Midbrain (tissue), 1 donor: Measurements from ENCODE around the gene CALML3.

ENCODE experiments used
- DNase-seq: peaks from one replicate; lab custom pipeline; 2025; lab: John Stamatoyannopoulos, UW

CALML3 gene

DNA sequence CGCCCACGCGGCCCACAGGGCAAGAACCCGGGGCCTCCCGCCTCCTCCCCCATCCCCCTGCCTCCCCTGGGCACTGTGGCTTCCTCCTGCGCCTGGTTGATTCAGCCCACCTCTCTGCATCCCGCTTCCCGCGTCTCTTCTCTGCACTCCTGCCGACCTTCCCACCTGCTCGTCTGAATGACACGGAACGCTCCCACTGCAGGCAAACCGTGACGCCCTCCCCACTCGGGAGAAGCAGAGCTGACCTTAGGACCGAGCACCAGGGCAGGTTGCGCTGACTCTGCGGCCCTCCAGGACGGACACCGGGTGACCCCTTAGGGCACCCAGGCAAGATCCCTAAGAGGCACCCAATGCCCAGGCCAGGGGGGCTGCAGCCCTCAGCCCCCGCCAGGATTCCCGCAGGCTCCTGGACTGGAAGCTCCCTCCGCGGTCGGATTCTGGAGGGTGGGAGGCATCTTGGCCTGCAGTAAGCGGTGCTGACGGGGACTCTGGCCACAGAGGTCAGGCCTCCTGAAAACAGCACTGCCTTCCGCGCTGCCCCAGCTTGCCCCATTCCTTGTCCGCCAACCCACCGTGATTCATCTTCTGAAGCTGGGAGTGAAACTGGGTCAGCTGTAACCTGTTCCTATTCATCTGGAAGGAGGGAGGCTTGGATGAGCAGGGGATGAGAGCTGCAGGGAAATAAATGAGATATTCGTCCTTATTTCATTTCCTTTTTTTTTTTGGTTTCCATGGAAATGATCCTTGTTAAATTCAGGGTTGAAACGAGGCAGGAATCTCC is 990 bp downstream of the CALML3 start:
- DNase-seq, result no peak

- DNase-seq, result no peak
These were observed 2.0 kb downstream of the CALML3 start for GRCh38 chr10:5526691-5527331.

- DNase-seq, result no peak
These were observed 2.8 kb downstream of the CALML3 start for GRCh38 chr10:5527332-5528200.

DNA sequence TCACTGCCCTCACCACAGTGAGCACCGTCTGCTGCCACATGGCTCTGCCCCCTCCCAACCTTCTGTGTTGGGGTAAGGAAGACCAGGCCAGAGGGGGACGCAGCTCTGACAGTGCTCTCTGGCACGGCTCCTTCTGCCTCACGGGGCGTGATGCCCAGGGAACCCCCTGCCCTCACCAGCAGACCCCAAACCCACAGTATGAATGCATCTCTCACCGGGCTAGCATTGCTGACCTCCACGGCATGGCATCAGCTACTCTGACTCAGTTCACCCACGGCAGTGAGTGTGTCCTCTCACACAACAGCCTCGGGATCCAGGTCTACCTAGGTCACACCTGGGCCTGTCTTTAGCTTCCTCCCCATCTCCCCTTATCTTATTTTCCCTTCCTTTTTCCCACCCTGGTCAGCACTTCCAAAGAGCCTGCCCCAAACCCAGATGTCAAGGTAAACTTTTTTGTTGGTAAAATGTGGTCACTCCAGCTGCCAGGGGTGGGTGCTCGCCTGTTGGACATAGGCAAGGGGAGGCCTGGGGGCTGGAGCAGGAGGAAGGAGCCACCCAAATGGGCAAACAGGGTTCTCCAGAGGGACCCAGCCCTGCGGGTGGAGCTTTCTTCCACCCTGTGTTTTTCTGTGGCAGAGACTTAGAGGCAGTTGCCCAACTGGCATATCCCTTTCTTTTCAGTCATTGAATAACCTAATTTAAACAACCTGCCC is 4.4 kb downstream of the CALML3 start:
- no peak for DNase-seq

DNA sequence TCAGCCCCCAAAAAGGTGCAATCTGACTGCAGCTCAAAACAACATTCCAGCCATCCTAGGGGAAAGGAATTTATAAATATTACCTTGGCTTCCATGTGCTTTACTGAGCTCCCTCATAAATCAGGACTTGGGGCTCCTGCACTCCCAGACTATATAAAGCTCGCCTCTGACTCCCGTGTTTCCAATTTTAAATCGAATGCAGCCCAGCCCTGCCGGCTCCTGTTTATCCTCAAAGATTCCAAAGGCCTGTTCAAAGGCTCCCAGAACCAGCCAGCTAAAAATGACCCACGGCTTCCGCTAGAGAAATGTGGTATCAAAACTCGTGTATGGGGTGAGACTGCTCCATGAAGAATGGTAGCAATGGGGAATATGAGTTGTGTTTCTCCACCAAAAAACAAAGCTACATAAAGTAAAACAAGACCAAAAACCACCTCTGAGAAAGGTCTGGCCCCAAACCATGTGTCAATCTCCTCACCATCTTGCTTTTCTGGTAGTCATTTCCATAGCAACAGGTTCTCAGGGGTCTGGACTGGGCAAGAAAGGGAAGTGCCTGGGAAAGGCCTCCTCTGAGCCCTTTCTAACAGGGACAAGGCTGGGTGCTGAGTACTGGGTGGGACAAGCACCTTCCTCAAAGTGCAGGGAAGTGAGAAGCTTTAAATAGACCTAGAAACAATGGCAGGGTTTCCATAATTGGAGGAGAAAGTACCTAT is 5.1 kb downstream of the CALML3 start:
- no peak for DNase-seq

DNA sequence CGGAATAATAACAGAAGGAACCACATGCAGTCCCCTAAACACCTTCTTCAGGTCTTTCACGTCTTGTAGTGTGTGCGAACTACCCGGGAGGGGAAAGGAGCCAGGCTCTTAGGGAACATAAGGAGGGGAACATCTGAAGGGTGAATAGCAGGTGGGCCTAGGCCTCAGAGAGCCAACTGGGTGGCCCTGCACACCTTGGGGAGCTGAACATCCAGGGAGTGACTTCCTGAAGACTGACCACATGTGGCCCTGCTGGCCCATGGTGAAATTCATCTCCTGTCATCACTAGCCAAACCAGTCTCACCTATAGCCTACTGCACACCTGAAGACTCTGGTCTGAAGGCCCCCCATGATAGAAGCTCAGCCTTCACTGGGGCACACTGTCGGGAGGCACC is 5.6 kb downstream of the CALML3 start:
- no peak for DNase-seq

- no peak for DNase-seq
These were observed 6.2 kb downstream of the CALML3 start for GRCh38 chr10:5530846-5531557.

- no peak for DNase-seq
These were observed 7.0 kb downstream of the CALML3 start for GRCh38 chr10:5531558-5532306.

DNA sequence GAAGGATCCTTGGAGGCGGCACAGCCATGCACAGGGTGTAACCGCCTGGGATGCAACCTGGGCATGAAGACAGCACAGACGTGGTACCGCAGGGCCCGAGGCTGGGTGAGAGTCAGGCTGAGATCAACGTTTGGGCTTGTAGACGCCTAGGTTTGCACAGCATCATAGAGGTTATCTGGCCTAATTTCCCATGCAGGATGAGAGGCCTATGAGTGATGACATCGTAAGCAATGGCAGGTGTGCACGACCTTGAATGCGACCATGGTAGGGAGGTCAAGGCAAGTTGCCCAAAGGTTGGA is 7.5 kb downstream of the CALML3 start:
- DNase-seq, result no peak

DNA sequence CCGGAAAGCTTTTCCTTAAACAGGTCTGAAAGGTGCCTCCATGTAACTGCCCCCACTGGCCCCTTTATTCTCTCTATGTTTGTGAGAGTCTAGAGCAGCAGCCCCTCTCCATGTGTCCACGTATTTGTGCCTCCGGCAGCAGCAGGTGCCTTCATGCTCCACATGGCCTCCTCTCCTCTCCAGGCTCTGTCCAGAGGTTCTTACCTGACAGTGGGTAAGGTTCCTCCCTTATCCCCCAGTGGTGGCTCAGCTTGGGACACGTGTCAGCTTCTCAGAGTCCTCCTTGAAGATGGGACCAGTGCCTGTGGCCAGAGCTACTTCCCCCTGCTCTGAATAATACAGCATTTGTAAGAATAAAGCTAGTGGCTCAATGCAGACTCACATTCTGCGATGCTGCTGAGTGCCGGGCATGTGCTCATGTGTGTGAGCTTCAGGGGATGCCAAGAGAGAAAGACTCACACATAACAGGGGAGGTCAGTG is 7.9 kb downstream of the CALML3 start:
- DNase-seq, result no peak

- no peak for DNase-seq
These were observed 8.5 kb downstream of the CALML3 start for GRCh38 chr10:5533098-5533731.

DNA sequence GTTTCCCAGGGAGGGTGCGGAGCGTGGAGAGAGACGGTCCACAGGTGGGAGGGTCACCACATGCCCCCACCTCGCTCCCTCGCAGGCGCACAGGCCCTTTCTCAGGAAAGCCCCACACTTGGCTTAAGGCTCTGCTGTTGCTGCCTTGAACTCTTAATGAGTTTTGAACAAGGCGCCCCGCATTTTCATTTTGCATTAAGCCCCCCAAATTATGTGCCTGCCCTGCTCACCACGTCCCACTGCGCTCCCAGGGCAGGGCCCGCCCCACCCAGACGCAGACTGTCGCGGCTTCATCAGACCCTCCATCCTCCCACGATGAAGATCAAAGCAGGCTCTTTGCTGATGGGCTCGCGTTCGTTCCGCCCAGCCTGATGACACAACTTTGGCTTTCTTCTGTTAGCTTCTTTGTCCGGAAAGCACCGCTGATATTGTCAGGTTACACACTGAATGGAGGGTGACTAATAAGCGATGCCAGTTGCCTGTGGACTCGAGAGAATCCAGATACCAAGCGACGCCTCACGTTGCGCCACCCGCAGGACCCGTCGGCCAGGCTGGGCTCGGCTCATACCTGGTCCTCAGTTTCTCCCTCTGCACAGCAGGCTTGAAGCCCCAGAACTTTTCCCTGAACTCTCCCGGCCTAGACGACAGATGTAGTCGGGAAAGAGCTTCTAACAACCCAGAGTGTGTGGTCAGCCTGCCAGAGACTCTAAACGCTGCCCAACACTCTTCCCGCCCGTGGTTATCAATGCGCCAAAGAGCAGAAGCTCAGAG is 9.5 kb downstream of the CALML3 start:
- no peak for DNase-seq

DNA sequence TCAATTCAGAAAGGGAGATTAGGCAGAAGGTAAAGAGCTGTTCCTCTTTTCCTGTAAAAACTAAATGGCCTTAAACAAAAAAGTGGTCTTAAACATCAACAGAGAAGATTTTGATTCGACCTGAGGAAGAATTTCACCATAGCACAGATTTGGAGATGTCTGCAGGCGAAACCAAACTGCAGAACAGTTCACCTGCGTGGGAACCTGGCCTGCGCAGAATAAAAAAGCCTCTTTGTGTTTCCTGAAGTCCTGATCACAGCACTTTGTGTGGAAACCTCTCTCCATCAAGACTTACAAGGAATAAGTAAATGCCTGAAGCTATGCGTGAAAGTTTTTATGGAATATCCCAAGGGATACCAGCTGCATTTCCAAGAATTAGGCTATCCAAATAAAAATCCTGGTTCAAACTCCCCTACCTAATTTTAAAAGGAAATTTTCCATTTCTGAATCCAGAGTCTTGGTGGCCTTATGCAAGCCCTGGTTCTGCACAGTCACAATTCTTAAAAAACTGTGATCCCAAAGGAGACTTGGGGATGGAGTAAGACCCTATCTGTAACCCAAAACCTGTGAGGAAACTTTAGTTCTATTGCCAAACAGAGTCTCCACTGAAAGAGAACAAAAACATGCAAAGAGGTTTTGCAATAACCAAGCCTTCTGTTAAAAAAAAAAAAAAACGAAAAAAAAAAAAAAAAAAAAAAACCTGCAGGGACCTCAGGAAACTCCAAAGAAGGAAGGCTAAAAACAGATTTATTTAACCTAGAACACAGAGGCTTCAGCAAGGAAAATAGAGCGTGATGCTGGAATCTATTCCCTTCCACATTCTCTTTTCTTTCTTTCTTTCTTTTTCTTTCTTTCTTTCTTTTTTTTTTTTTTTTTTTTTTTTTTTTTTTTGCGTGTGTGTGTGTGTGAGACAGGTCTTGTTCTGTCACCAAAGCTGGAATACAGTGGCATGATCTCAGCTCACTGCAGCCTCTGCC is 10.4 kb downstream of the CALML3 start:
- DNase-seq, result no peak

GRCh38 chr10:5536486-5537081 is 11.8 kb downstream of the CALML3 start:
- no peak for DNase-seq

GRCh38 chr10:5537684-5538083 is 12.9 kb downstream of the CALML3 start:
- no peak for DNase-seq

- DNase-seq, result no peak
These were observed 13.7 kb downstream of the CALML3 start for GRCh38 chr10:5538446-5538845.
